ENCODE measurements around the gene CADPS. TPM values are rescaled to one million over a fixed set of nuclear protein-coding genes. Genes with fewer than 3 reads are reported as not detected.

The CADPS gene
- total RNA-seq, 1 donor from 2014 or later: not detected

- no peak overlapping the region for H3K4me3 Mint-ChIP-seq
- intact Hi-C loops (cut with micrococcal nuclease): loop anchor here (10.0 kb wide), 1 partner anchor 220 kb away; no protein-coding TSS in a partner anchor
Observed at GRCh38 chr3:62554264-62554799, 320.9 kb downstream of the CADPS start.

GRCh38 chr3:62553811-62554210 lies 321.4 kb downstream of the CADPS start:
- Mint-ChIP-seq H3K9me3 (no peaks in the 10 kb centered on the region), H3K27ac (no peak overlapping the region), H3K4me1 (no peaks in the 10 kb centered on the region), H3K27me3 (no peaks in the 10 kb centered on the region), H3K36me3 (ENCODE audit: low read depth) (no peaks in the 10 kb centered on the region), H3K4me3 (no peak overlapping the region)
- intact Hi-C loops (cut with micrococcal nuclease): loop anchor here (10.0 kb wide), 1 partner anchor 219 kb away; no protein-coding TSS in a partner anchor
- no peak for DNase-seq

More at GRCh38 chr3:62554264-62554799, 320.9 kb downstream of the CADPS start:
- no peak overlapping the region for H3K27ac Mint-ChIP-seq
- no peaks in the 10 kb centered on the region for H3K36me3 Mint-ChIP-seq (ENCODE audit: low read depth)
- H3K27me3 Mint-ChIP-seq: no peaks in the 10 kb centered on the region
- H3K9me3 Mint-ChIP-seq: no peaks in the 10 kb centered on the region
- no peaks in the 10 kb centered on the region for H3K4me1 Mint-ChIP-seq
- no peak for DNase-seq

- Mint-ChIP-seq H3K27ac (no peak overlapping the region), H3K9me3 (no peaks in the 10 kb centered on the region), H3K27me3 (no peaks in the 10 kb centered on the region), H3K4me1 (no peaks in the 10 kb centered on the region), H3K36me3 (ENCODE audit: low read depth) (no peaks in the 10 kb centered on the region), H3K4me3 (no peak overlapping the region)
- intact Hi-C loops (cut with micrococcal nuclease): loop anchor here (10.0 kb wide), 1 partner anchor 217 kb away; no protein-coding TSS in a partner anchor
- DNase-seq: no peak
Observed at GRCh38 chr3:62551556-62551955, 323.7 kb downstream of the CADPS start.

GRCh38 chr3:62550439-62550838 lies 324.8 kb downstream of the CADPS start:
- Mint-ChIP-seq H3K36me3 (ENCODE audit: low read depth) (no peaks in the 10 kb centered on the region), H3K27me3 (no peaks in the 10 kb centered on the region), H3K4me3 (no peak overlapping the region), H3K9me3 (no peaks in the 10 kb centered on the region), H3K4me1 (no peaks in the 10 kb centered on the region), H3K27ac (no peak overlapping the region)
- no peak for DNase-seq
- intact Hi-C loops (cut with micrococcal nuclease): loop anchor here (10.0 kb wide), 1 partner anchor 216 kb away; no protein-coding TSS in a partner anchor

GRCh38 chr3:62548528-62549205 lies 326.5 kb downstream of the CADPS start:
- no peaks in the 10 kb centered on the region for H3K36me3 Mint-ChIP-seq (ENCODE audit: low read depth)
- H3K27ac Mint-ChIP-seq: no peak overlapping the region
- no peaks in the 10 kb centered on the region for H3K4me1 Mint-ChIP-seq
- no peaks in the 10 kb centered on the region for H3K27me3 Mint-ChIP-seq
- H3K9me3 Mint-ChIP-seq: no peaks in the 10 kb centered on the region
- intact Hi-C loops (cut with micrococcal nuclease): no loop called here
- no peak overlapping the region for H3K4me3 Mint-ChIP-seq
- no peak for DNase-seq

- intact Hi-C loops (cut with micrococcal nuclease): no loop called here
- Mint-ChIP-seq H3K9me3 (no peaks in the 10 kb centered on the region), H3K27me3 (no peaks in the 10 kb centered on the region), H3K4me1 (no peaks in the 10 kb centered on the region), H3K36me3 (ENCODE audit: low read depth) (no peaks in the 10 kb centered on the region), H3K27ac (no peak overlapping the region), H3K4me3 (no peak overlapping the region)
- no peak for DNase-seq
Observed at GRCh38 chr3:62546266-62546665, 328.9 kb downstream of the CADPS start.

- Mint-ChIP-seq H3K36me3 (ENCODE audit: low read depth) (no peaks in the 10 kb centered on the region), H3K4me1 (no peaks in the 10 kb centered on the region), H3K4me3 (no peak overlapping the region), H3K9me3 (no peaks in the 10 kb centered on the region), H3K27me3 (no peaks in the 10 kb centered on the region), H3K27ac (no peak overlapping the region)
- no peak for DNase-seq
- intact Hi-C loops (cut with micrococcal nuclease): no loop called here
Observed at GRCh38 chr3:62542185-62542584, 333.0 kb downstream of the CADPS start.

GRCh38 chr3:62539762-62540161 lies 335.5 kb downstream of the CADPS start:
- Mint-ChIP-seq H3K27ac (no peak overlapping the region), H3K4me3 (no peak overlapping the region)

GRCh38 chr3:62538691-62539356 lies 336.4 kb downstream of the CADPS start:
- H3K27me3 Mint-ChIP-seq: no peaks in the 10 kb centered on the region
- H3K36me3 Mint-ChIP-seq (ENCODE audit: low read depth): no peaks in the 10 kb centered on the region
- no peaks in the 10 kb centered on the region for H3K9me3 Mint-ChIP-seq
- DNase-seq: no peak
- no peak overlapping the region for H3K4me3 Mint-ChIP-seq
- no peak overlapping the region for H3K27ac Mint-ChIP-seq
- no peaks in the 10 kb centered on the region for H3K4me1 Mint-ChIP-seq
- intact Hi-C loops (cut with micrococcal nuclease): no loop called here

More at GRCh38 chr3:62539762-62540161, 335.5 kb downstream of the CADPS start:
- no peak for DNase-seq
- H3K27me3 Mint-ChIP-seq: no peaks in the 10 kb centered on the region
- H3K36me3 Mint-ChIP-seq (ENCODE audit: low read depth): no peaks in the 10 kb centered on the region
- intact Hi-C loops (cut with micrococcal nuclease): no loop called here
- H3K4me1 Mint-ChIP-seq: no peaks in the 10 kb centered on the region
- no peaks in the 10 kb centered on the region for H3K9me3 Mint-ChIP-seq

- H3K36me3 Mint-ChIP-seq (ENCODE audit: low read depth): no peaks in the 10 kb centered on the region
- no peak for DNase-seq
- no peaks in the 10 kb centered on the region for H3K4me1 Mint-ChIP-seq
- no peaks in the 10 kb centered on the region for H3K27me3 Mint-ChIP-seq
- intact Hi-C loops (cut with micrococcal nuclease): no loop called here
- H3K9me3 Mint-ChIP-seq: no peaks in the 10 kb centered on the region
- H3K4me3 Mint-ChIP-seq: no peak overlapping the region
- no peak overlapping the region for H3K27ac Mint-ChIP-seq
Observed at GRCh38 chr3:62534326-62534725, 340.9 kb downstream of the CADPS start.

- H3K9me3 Mint-ChIP-seq: no peaks in the 10 kb centered on the region
- H3K36me3 Mint-ChIP-seq (ENCODE audit: low read depth): no peaks in the 10 kb centered on the region
- H3K4me1 Mint-ChIP-seq: no peaks in the 10 kb centered on the region
- intact Hi-C loops (cut with micrococcal nuclease): no loop called here
- no peak overlapping the region for H3K27ac Mint-ChIP-seq
- no peak overlapping the region for H3K4me3 Mint-ChIP-seq
- H3K27me3 Mint-ChIP-seq: no peaks in the 10 kb centered on the region
- DNase-seq: no peak
Observed at GRCh38 chr3:62532796-62533195, 342.4 kb downstream of the CADPS start.

- H3K9me3 Mint-ChIP-seq: no peaks in the 10 kb centered on the region
Observed at GRCh38 chr3:62531981-62532380, 343.2 kb downstream of the CADPS start.

GRCh38 chr3:62531493-62531892 lies 343.7 kb downstream of the CADPS start:
- Mint-ChIP-seq H3K9me3 (no peaks in the 10 kb centered on the region), H3K4me3 (no peak overlapping the region), H3K27ac (no peak overlapping the region), H3K27me3 (no peaks in the 10 kb centered on the region), H3K36me3 (ENCODE audit: low read depth) (no peaks in the 10 kb centered on the region), H3K4me1 (no peaks in the 10 kb centered on the region)
- intact Hi-C loops (cut with micrococcal nuclease): no loop called here
- DNase-seq: no peak

More at GRCh38 chr3:62531981-62532380, 343.2 kb downstream of the CADPS start:
- Mint-ChIP-seq H3K4me3 (no peak overlapping the region), H3K27me3 (no peaks in the 10 kb centered on the region), H3K4me1 (no peaks in the 10 kb centered on the region), H3K27ac (no peak overlapping the region), H3K36me3 (ENCODE audit: low read depth) (no peaks in the 10 kb centered on the region)
- intact Hi-C loops (cut with micrococcal nuclease): no loop called here
- DNase-seq: no peak

GRCh38 chr3:62529230-62529629 lies 346.0 kb downstream of the CADPS start:
- Mint-ChIP-seq H3K36me3 (ENCODE audit: low read depth) (no peaks in the 10 kb centered on the region), H3K9me3 (no peaks in the 10 kb centered on the region), H3K27ac (no peak overlapping the region), H3K4me1 (no peaks in the 10 kb centered on the region), H3K27me3 (no peaks in the 10 kb centered on the region), H3K4me3 (no peak overlapping the region)
- intact Hi-C loops (cut with micrococcal nuclease): no loop called here
- peak; percentile 63 for DNase-seq

Measured in activated CD4-positive, alpha-beta T cell treated with anti-CD3 and anti-CD28 coated beads, Interleukin-2, amount 10 ng/mL, durations not matched to agents 24 days and 14 days (primary cell).